ENCODE results near the gene CASQ2. TPM values are rescaled to one million over a fixed set of nuclear protein-coding genes. Genes with fewer than 3 reads are reported as not detected.

The CASQ2 gene
- polyA plus RNA-seq, 1 donor, result 1.8 TPM

DNA sequence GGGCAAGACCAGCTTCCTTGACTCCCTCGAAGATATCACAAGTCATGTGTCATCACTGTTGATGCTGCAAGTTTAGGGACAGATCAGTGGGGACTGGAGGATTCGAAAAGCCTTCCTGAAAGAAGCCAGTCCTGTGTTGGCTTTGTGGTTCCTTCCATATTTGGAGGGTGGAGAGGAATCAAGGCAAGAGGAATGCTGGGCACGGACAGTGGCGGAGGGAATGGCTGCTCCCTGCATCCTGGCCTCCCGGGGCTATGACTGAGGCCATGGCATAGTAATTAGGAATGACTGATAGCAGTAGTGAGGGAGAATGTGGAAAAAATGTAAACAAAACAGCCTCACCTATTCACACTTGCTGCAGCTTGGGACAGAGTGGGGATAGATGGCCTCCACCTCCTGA is 90.4 kb downstream of the CASQ2 start:
- Histone ChIP-seq H3K9me3 (ENCODE audit: control insufficient read depth, low read depth, low read length) (no peaks in the 10 kb centered on the region), H3K36me3 (ENCODE audit: control insufficient read depth, insufficient read depth, low read length) (peaks cover 33% of the 10 kb centered on the region), H3K4me1 (ENCODE audit: control insufficient read depth, insufficient read depth, low read length) (no peaks in the 10 kb centered on the region), H3K27me3 (ENCODE audit: control insufficient read depth, insufficient read depth, low read length) (no peaks in the 10 kb centered on the region), H3K4me3 (ENCODE audit: low read length) (no peak overlapping the region), H3K27ac (ENCODE audit: low read length) (no peak overlapping the region)
- DNase-seq, result no peak
- no CpG with 5 or more reads among the region's 5 CpGs for WGBS (ENCODE audit: insufficient coverage, low lambda C conversion rate)

DNA sequence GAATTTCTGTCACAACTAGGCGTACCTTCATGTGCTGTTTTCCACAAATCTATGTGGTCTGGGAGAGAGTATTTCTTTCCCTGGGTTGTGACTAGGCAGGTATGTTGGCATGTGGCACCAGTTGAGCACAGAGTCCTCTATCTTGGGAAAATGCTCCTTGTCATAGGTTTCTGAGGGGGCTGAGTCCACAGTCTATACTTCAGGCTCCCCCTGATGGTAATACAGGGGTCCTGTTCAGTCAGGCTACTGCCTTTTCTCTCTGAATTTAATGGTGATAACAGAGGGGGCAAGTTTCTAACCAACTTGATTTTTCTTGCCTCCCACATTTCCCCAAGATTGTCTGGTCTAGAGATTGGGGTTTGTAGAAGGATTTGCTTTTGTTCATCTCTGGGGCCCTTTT is 90.9 kb downstream of the CASQ2 start:
- Histone ChIP-seq H3K4me3 (ENCODE audit: low read length) (no peak overlapping the region), H3K9me3 (ENCODE audit: control insufficient read depth, low read depth, low read length) (no peaks in the 10 kb centered on the region), H3K36me3 (ENCODE audit: control insufficient read depth, insufficient read depth, low read length) (peaks cover 28% of the 10 kb centered on the region), H3K27ac (ENCODE audit: low read length) (no peak overlapping the region), H3K27me3 (ENCODE audit: control insufficient read depth, insufficient read depth, low read length) (no peaks in the 10 kb centered on the region), H3K4me1 (ENCODE audit: control insufficient read depth, insufficient read depth, low read length) (no peaks in the 10 kb centered on the region)
- no peak for DNase-seq
- no CpG with 5 or more reads among the region's 1 CpG for WGBS (ENCODE audit: insufficient coverage, low lambda C conversion rate)

- H3K4me3 ChIP-seq (ENCODE audit: low read length), result no peak overlapping the region
- no peak overlapping the region for H3K27ac ChIP-seq (ENCODE audit: low read length)
- no peak for DNase-seq
- H3K4me1 ChIP-seq (ENCODE audit: control insufficient read depth, insufficient read depth, low read length), result no peaks in the 10 kb centered on the region
- no peaks in the 10 kb centered on the region for H3K9me3 ChIP-seq (ENCODE audit: control insufficient read depth, low read depth, low read length)
- 67% methylated on average over 1 of the region's 3 CpGs for WGBS (ENCODE audit: insufficient coverage, low lambda C conversion rate)
- peaks cover 24% of the 10 kb centered on the region for H3K36me3 ChIP-seq (ENCODE audit: control insufficient read depth, insufficient read depth, low read length)
- no peaks in the 10 kb centered on the region for H3K27me3 ChIP-seq (ENCODE audit: control insufficient read depth, insufficient read depth, low read length)
These were observed 91.3 kb downstream of the CASQ2 start for GRCh38 chr1:115677182-115677555.

DNA sequence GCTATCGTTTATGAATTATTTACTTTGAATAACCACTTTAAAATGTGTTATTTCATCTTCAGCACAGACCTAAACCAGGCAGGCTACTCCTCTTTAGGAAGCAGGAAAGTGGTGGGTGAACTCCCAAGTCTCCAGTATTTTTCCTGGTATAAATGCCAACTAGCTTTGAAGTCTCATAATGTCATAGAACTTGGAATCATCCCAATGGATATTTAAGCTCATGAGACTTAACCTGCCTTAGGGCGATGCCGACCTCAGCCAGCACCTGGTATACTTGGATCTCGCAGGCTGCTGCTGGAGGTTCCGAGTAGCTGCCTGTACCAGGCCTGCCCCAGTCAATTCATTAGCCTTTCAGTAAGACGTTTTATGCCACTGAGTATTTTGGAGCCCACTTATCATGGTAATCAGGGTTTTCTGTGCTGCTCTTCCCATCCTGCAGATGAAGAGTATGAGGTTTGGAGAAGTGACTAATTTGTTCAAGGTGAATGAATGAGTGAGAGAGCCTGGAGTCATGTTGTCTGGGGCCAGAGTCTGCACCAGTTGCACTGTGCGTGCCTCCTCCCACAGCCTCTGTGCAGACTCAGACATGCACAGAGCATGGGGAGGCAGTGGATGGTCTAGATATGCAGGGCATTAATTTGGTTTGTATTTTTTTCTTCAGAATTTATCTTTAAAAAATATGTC is 91.9 kb downstream of the CASQ2 start:
- Histone ChIP-seq H3K4me1 (ENCODE audit: control insufficient read depth, insufficient read depth, low read length) (peaks cover 2% of the 10 kb centered on the region), H3K9me3 (ENCODE audit: control insufficient read depth, low read depth, low read length) (no peaks in the 10 kb centered on the region), H3K4me3 (ENCODE audit: low read length) (no peak overlapping the region), H3K27ac (ENCODE audit: low read length) (no peak overlapping the region), H3K36me3 (ENCODE audit: control insufficient read depth, insufficient read depth, low read length) (peaks cover 23% of the 10 kb centered on the region), H3K27me3 (ENCODE audit: control insufficient read depth, insufficient read depth, low read length) (no peaks in the 10 kb centered on the region)
- no peak for DNase-seq
- WGBS (ENCODE audit: insufficient coverage, low lambda C conversion rate), result no CpG with 5 or more reads among the region's 7 CpGs

GRCh38 chr1:115672224-115673009 is 96.1 kb downstream of the CASQ2 start:
- Histone ChIP-seq H3K9me3 (ENCODE audit: control insufficient read depth, low read depth, low read length) (no peaks in the 10 kb centered on the region), H3K4me3 (ENCODE audit: low read length) (no peak overlapping the region), H3K27me3 (ENCODE audit: control insufficient read depth, insufficient read depth, low read length) (no peaks in the 10 kb centered on the region), H3K4me1 (ENCODE audit: control insufficient read depth, insufficient read depth, low read length) (peaks cover 14% of the 10 kb centered on the region), H3K36me3 (ENCODE audit: control insufficient read depth, insufficient read depth, low read length) (peaks cover 24% of the 10 kb centered on the region), H3K27ac (ENCODE audit: low read length) (peak overlapping the region; percentile 20)
- WGBS (ENCODE audit: insufficient coverage, low lambda C conversion rate), result no CpG with 5 or more reads among the region's 13 CpGs
- no peak for DNase-seq

GRCh38 chr1:115671176-115671934 is 97.2 kb downstream of the CASQ2 start:
- peak overlapping the region; percentile 37 for H3K27ac ChIP-seq (ENCODE audit: low read length)
- H3K4me1 ChIP-seq (ENCODE audit: control insufficient read depth, insufficient read depth, low read length), result peaks cover 14% of the 10 kb centered on the region
- WGBS (ENCODE audit: insufficient coverage, low lambda C conversion rate), result 80% methylated on average over 1 of the region's 19 CpGs
- H3K4me3 ChIP-seq (ENCODE audit: low read length), result no peak overlapping the region
- H3K27me3 ChIP-seq (ENCODE audit: control insufficient read depth, insufficient read depth, low read length), result no peaks in the 10 kb centered on the region
- peak; percentile 39 to 91 for DNase-seq
- H3K36me3 ChIP-seq (ENCODE audit: control insufficient read depth, insufficient read depth, low read length), result peaks cover 29% of the 10 kb centered on the region
- no peaks in the 10 kb centered on the region for H3K9me3 ChIP-seq (ENCODE audit: control insufficient read depth, low read depth, low read length)

DNA sequence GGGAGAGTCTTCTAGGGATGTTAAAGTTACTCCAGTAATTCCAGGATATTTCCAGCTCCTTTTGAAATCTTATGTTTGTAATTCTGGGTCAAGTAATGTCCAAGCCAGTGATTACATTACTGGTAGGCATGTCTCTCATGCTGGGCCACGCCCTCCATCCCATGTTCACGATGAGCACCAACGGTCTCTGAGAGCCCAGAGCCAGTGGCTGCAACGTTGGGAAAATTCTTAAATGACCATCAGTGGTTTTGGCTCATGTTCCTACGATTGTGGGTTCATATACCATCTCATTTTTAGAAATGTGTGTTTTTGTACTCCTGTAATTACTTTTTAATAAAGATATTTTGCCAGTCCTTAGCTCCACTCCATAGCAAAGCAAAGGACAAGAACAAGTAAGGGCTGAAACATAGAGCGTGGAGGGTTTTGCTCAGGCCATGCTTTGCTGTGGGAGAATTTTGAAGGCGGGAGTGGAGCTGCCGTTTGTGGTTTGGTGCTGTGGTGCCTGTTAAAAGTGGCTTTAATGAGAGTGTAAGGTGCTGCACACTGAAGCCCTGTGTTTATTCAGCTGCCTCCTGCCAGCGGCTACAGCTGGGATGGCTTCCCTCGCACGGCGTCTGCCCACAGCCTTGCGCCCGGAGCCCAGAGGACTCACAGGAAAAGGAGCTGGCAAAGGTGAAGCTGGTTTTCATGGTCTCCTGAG is 97.9 kb downstream of the CASQ2 start:
- Histone ChIP-seq H3K27ac (ENCODE audit: low read length) (peak overlapping the region; percentile 37), H3K36me3 (ENCODE audit: control insufficient read depth, insufficient read depth, low read length) (peaks cover 36% of the 10 kb centered on the region), H3K4me3 (ENCODE audit: low read length) (no peak overlapping the region), H3K4me1 (ENCODE audit: control insufficient read depth, insufficient read depth, low read length) (peaks cover 14% of the 10 kb centered on the region), H3K9me3 (ENCODE audit: control insufficient read depth, low read depth, low read length) (no peaks in the 10 kb centered on the region), H3K27me3 (ENCODE audit: control insufficient read depth, insufficient read depth, low read length) (no peaks in the 10 kb centered on the region)
- WGBS (ENCODE audit: insufficient coverage, low lambda C conversion rate), result 83% methylated on average over 1 of the region's 14 CpGs
- DNase-seq, result no peak

DNA sequence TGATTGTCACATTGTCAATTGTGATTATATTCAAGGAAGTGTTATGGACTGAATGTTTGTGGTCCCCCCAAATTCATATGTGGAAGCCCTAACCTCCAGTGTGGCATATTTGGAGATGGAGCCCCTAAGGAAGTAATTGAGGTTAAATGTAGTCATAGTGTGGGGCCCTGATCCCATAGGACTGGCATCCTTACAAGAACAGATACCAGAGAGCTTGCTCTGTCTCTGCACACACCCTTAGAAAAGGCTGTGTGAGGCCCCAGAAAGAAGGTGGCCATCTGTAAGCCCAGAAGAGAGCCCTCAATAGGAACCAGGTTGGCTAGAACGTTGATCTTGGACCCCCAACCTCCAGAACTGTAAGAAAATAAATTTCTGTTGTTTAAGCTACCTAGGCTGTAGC is 98.6 kb downstream of the CASQ2 start:
- H3K27ac ChIP-seq (ENCODE audit: low read length), result no peak overlapping the region
- no peak overlapping the region for H3K4me3 ChIP-seq (ENCODE audit: low read length)
- H3K4me1 ChIP-seq (ENCODE audit: control insufficient read depth, insufficient read depth, low read length), result peaks cover 14% of the 10 kb centered on the region
- H3K36me3 ChIP-seq (ENCODE audit: control insufficient read depth, insufficient read depth, low read length), result peaks cover 43% of the 10 kb centered on the region
- H3K9me3 ChIP-seq (ENCODE audit: control insufficient read depth, low read depth, low read length), result no peaks in the 10 kb centered on the region
- H3K27me3 ChIP-seq (ENCODE audit: control insufficient read depth, insufficient read depth, low read length), result no peaks in the 10 kb centered on the region
- WGBS (ENCODE audit: insufficient coverage, low lambda C conversion rate), result no CpG with 5 or more reads among the region's 1 CpG
- no peak for DNase-seq

GRCh38 chr1:115669002-115669673 is 99.4 kb downstream of the CASQ2 start:
- H3K27me3 ChIP-seq (ENCODE audit: control insufficient read depth, insufficient read depth, low read length), result no peaks in the 10 kb centered on the region
- H3K9me3 ChIP-seq (ENCODE audit: control insufficient read depth, low read depth, low read length), result no peaks in the 10 kb centered on the region
- no peak overlapping the region for H3K4me3 ChIP-seq (ENCODE audit: low read length)
- H3K27ac ChIP-seq (ENCODE audit: low read length), result no peak overlapping the region
- DNase-seq, result no peak
- no CpG with 5 or more reads among the region's 5 CpGs for WGBS (ENCODE audit: insufficient coverage, low lambda C conversion rate)
- peaks cover 14% of the 10 kb centered on the region for H3K4me1 ChIP-seq (ENCODE audit: control insufficient read depth, insufficient read depth, low read length)
- peaks cover 48% of the 10 kb centered on the region for H3K36me3 ChIP-seq (ENCODE audit: control insufficient read depth, insufficient read depth, low read length)
